K562 (cell line): ENCODE results near the gene MADCAM1. TPM values are rescaled to one million over a fixed set of nuclear protein-coding genes. Genes with fewer than 3 reads are reported as not detected.

ENCODE experiments used
- ATAC-seq: fragments of 200-7000 bp; cut with Tn5 transposase; 3 replicates; pipeline ENCODE4 v1.9.1; 2020; ENCODE audit warnings: moderate library complexity
- BruUV-seq: library from RNA; stranded (reverse); fragments of 400-500 nt; replicated peaks from 2 replicates; lab custom pipeline; 2021; lab: Mats Ljungman, UMichigan
- CTCF ChIA-PET: fragments of 300-600 bp; formaldehyde crosslinking; extraction: SDS; loops from one replicate; lab custom pipeline; 2021; ENCODE audit warnings: low intra/inter-chr PET ratio; lab: Yijun Ruan, JAX
- POLR2A ChIA-PET: fragments of 300-600, 350-650 bp; sonication (Branson Sonifier 250); formaldehyde crosslinking; extraction: SDS; loops from one replicate; lab custom pipeline; 2021; ENCODE audit warnings: antibody characterized with exemption, inconsistent platforms; lab: Yijun Ruan, JAX
- DNase-seq, 4 experiments: peaks; one replicate each; pipeline versions ENCODE4 v3.0.0 to v3.0.0-alpha.2; 2011 to 2018; ENCODE audit warnings: low spot score in 3 of 4, mixed read lengths in 3 of 4; ENCODE audit errors: extremely low read depth in 1 of 4
- FAIRE-seq: peaks from 2 replicates; lab custom pipeline; 2011; peaks lifted over from hg19 to GRCh38; lab: Jason Lieb, UNC
- H2AFZ ChIP-seq: 2 replicates; pipeline ENCODE4 v1.6.0; 2011; ENCODE audit warnings: low read depth, low read length, control low read depth, inconsistent platforms
- H3K27ac ChIP-seq: fragments of 200-600 bp; 3 replicates; pipeline ENCODE4 v1.8.0; 2011; ENCODE audit warnings: low read depth, mild to moderate bottlenecking, control low read depth, inconsistent platforms, low read length, moderate library complexity, mixed read lengths; ENCODE audit errors: extremely low read depth
- H3K27me3 ChIP-seq, 2 experiments: fragments of 300-600 bp in 1 of 2; 2 replicates in 1 of 2; 3 replicates in 1 of 2; pipeline versions ENCODE4 v1.6.0 to v1.8.0; 2011; ENCODE audit warnings: inconsistent platforms in 2 of 2, low read length in 2 of 2, mild to moderate bottlenecking in 1 of 2, mixed read lengths in 1 of 2, moderate library complexity in 1 of 2; ENCODE audit not compliant: control insufficient read depth in 2 of 2, insufficient read depth in 2 of 2
- H3K36me3 ChIP-seq: fragments of 300-600 bp; 3 replicates; pipeline ENCODE4 v1.8.0; 2011; ENCODE audit warnings: mild to moderate bottlenecking, low read length, inconsistent platforms; ENCODE audit not compliant: control insufficient read depth, insufficient read depth
- H3K4me1 ChIP-seq, 2 experiments: fragments of 200-600 bp in 1 of 2; replicated peaks in 1 of 2; 2 replicates in 1 of 2; 3 replicates in 1 of 2; pipeline versions ENCODE4 v1.5.1 to v1.8.0; 2011; ENCODE audit warnings: inconsistent platforms in 2 of 2, low read length in 2 of 2, mild to moderate bottlenecking in 1 of 2, mixed read lengths in 1 of 2, moderate library complexity in 1 of 2; ENCODE audit not compliant: control insufficient read depth in 2 of 2, insufficient read depth in 2 of 2
- H3K4me2 ChIP-seq: 2 replicates; pipeline ENCODE4 v1.6.1; 2011; ENCODE audit warnings: low read length, control low read depth, inconsistent platforms, mixed read lengths; ENCODE audit not compliant: insufficient read depth
- H3K4me3 ChIP-seq: fragments of 200-600 bp; sonication (generic), shearing (Covaris generic); 2 replicates; pipeline ENCODE4 v1.5.1; 2016; ENCODE audit warnings: control low read depth, inconsistent platforms
- H3K79me2 ChIP-seq: fragments of 200-600 bp; 3 replicates; pipeline ENCODE4 v1.8.0; 2011; ENCODE audit warnings: low read length, inconsistent platforms; ENCODE audit not compliant: control insufficient read depth, insufficient read depth
- H3K9ac ChIP-seq, 2 experiments: 2 replicates each; pipeline versions ENCODE4 v1.6.0 to v1.6.1; 2011; ENCODE audit warnings: low read depth in 2 of 2, low read length in 2 of 2, control low read depth in 1 of 2, inconsistent platforms in 1 of 2, mild to moderate bottlenecking in 1 of 2, mixed read lengths in 1 of 2; ENCODE audit not compliant: insufficient read depth in 1 of 2
- H3K9me1 ChIP-seq: one replicate; pipeline ENCODE4 v1.6.0; 2011; ENCODE audit warnings: inconsistent platforms, mild to moderate bottlenecking, low read length, moderate library complexity; ENCODE audit not compliant: control insufficient read depth, insufficient read depth
- H3K9me3 ChIP-seq: replicated peaks from 2 replicates; pipeline ENCODE4 v1.5.1; 2011; ENCODE audit warnings: low read depth, low read length, inconsistent platforms; ENCODE audit not compliant: control insufficient read depth, insufficient read depth
- H4K20me1 ChIP-seq: replicated peaks from 2 replicates; pipeline ENCODE4 v1.6.1; 2011; ENCODE audit warnings: low read length, inconsistent platforms, mixed read lengths; ENCODE audit not compliant: control insufficient read depth, insufficient read depth
- CBX1 ChIP-seq: sonication (generic); IDR thresholded peaks from 2 replicates; pipeline ENCODE4 v1.6.1; 2016; ENCODE audit warnings: antibody characterized with exemption, low read depth, mild to moderate bottlenecking
- EHMT2 ChIP-seq: fragments of 450-650 bp; IDR thresholded peaks from 2 replicates; pipeline ENCODE4 v1.6.1; 2018; ENCODE audit warnings: antibody characterized with exemption
- HNRNPLL ChIP-seq: fragments of 200-400 bp; formaldehyde crosslinking; IDR thresholded peaks from 2 replicates; pipeline ENCODE4 v1.6.1; 2017; ENCODE audit warnings: low read length, low read depth, mild to moderate bottlenecking; ENCODE audit not compliant: poor library complexity, severe bottlenecking
- KDM5B ChIP-seq: fragments of 200-600 bp; sonication (generic); IDR thresholded peaks from 2 replicates; pipeline ENCODE4 v1.6.1; 2012; ENCODE audit warnings: low read depth, mild to moderate bottlenecking, moderate library complexity, low read length, control low read depth, inconsistent platforms; ENCODE audit not compliant: insufficient replicate concordance
- MCM7 ChIP-seq, 2 experiments: fragments of 450-650 bp; IDR thresholded peaks; 2 replicates each; pipeline ENCODE4 v1.6.1; 2016 to 2018
- SIRT6 ChIP-seq: IDR thresholded peaks from one replicate; pipeline ENCODE4 v1.6.1; 2012; ENCODE audit warnings: low read depth, mild to moderate bottlenecking, control low read depth, inconsistent platforms, low read length, moderate library complexity
- TARDBP ChIP-seq: fragments of 450-650 bp; IDR thresholded peaks from 2 replicates; pipeline ENCODE4 v1.6.1; 2016
- WHSC1 ChIP-seq: IDR thresholded peaks from one replicate; pipeline ENCODE4 v1.6.1; 2012; ENCODE audit warnings: low read length, control low read depth, inconsistent platforms
- WGBS: fragments of 100-300 bp; shearing (Covaris generic); methylation state at CpG from one replicate; pipeline ENCODE4 v1.1.6; 2016; ENCODE audit warnings: low coverage, mixed read lengths; ENCODE audit not compliant: insufficient coverage; ENCODE audit errors: missing lambda C conversion rate; 5-methylcytosine and 5-hydroxymethylcytosine counted together
- in situ Hi-C: fragments of 300-500 bp; cut with MboI; formaldehyde crosslinking; loops from 4 replicates; pipeline ENCODE4 v1.15.0; 2018; ENCODE audit warnings: inconsistent platforms, mixed read lengths
- intact Hi-C: fragments of 100-400 bp; cut with micrococcal nuclease; formaldehyde crosslinking; loops from 2 replicates; pipeline ENCODE4 v1.14.2; 2022
- polyA plus RNA-seq, 8 experiments: library from polyadenylated mRNA; depleted of rRNA in 4 of 8; stranded (reverse) in 5 of 8; unstranded in 3 of 8; fragments of >200 nt; fragmentation: Nextera tagmentation in 2 of 8; fragmentation: Illumina TruSeq in 1 of 8; extraction: Ambion mirVana in 2 of 8; extraction: Trizol in 1 of 8; gene quantifications; 2 replicates each; pipeline versions ENCODE4 v1.2.1 to v1.2.3, GENCODE V29; 2011 to 2014; ENCODE audit warnings: inconsistent platforms in 1 of 8, missing spikeins in 1 of 8
- total RNA-seq, 7 experiments: library from RNA; depleted of rRNA in 6 of 7; stranded (reverse); fragments of >200 nt in 6 of 7; fragmentation: Illumina TruSeq in 2 of 7; extraction: Trizol in 2 of 7; gene quantifications; 2 replicates each; pipeline versions ENCODE4 v1.2.1 to v1.2.3, GENCODE V29; 2011 to 2021; ENCODE audit warnings: low replicate concordance in 1 of 7
- TF ChIP-seq, protein P1 (sequence below), 2 experiments: IDR thresholded peaks in 1 of 2; conservative IDR thresholded peaks in 1 of 2; 2 replicates each; pipeline ENCODE4 v1.6.1; 2016; ENCODE audit warnings: low read depth in 2 of 2, mild to moderate bottlenecking in 1 of 2, missing compliant biosample characterization in 1 of 2, missing genetic modification characterization in 1 of 2, moderate library complexity in 1 of 2
- TF ChIP-seq, protein P2 (sequence below): sonication (generic); formaldehyde crosslinking; IDR thresholded peaks from 2 replicates; pipeline ENCODE4 v1.9.0; 2022; ENCODE audit warnings: mild to moderate bottlenecking, missing genetic modification reagents

MADCAM1 gene
- total and polyA plus RNA-seq, 9 of the 15 experiments (the other 6 are each of a cell fraction or from before 2014, with no cell fraction given), result 0.09 to 0.36 (median 0.09) TPM; not detected in 6

DNA sequence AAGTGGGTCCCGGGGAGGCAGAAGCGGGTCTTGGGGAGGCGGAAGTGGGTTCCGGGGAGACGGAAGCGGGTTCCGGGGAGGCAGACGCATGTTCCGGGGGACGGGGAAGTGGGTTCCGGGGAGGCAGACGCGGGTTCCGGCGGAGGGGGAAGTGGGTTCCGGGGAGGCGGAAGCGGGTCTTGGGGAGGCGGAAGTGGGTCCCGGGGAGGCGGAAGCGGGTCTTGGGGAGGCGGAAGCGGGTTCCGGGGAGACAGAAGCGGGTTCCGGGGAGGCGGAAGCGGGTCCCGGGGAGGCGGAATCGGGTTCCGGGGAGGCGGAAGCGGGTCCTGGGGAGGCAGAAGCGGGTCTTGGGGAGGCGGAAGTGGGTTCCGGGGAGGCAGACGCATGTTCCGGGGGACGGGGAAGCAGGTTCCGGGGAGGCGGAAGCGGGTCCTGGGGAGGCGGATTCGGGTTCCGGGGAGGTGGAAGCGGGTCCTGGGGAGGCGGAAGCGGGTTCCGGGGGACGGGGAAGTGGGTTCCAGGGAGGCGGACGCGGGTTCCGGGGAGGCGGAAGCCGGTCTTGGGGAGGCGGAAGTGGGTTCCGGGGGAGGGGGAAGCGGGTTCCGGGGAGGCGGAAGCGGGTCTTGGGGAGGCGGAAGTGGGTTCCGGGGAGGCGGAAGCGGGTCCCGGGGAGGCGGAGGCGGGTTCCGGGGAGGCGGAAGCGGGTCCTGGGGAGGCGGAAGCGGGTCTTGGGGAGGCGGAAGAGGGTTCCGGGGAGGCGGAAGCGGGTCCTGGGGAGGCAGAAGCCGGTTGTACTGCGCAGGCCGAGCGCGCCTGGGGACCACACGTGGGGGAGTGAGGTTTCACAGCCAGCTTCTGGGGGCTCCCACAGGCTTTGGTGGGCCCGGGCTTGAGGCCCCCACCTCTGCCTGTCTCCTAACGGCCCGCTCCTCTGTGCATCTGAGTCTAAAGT lies 37.9 kb upstream of the MADCAM1 start:
- DNase-seq, result no peak
- ChIA-PET POLR2A (no interaction called here), CTCF (no interaction called here)
- H3K79me2 ChIP-seq, result no peaks in the 10 kb centered on the region
- no peak overlapping the region for H3K27ac ChIP-seq
- H3K27me3 ChIP-seq, result peaks cover 6 to 45% of the 10 kb centered on the region in 2 experiments; a peak in 4 of 5 replicates
- H4K20me1 ChIP-seq, result no peaks in the 10 kb centered on the region
- BruUV-seq, result no TSS peak
- no peak for ATAC-seq
- H3K4me1 ChIP-seq, result peaks cover 5 to 44% of the 10 kb centered on the region in 2 experiments; a peak in 4 of 5 replicates
- H3K36me3 ChIP-seq, result no peaks in the 10 kb centered on the region
- TF ChIP-seq WHSC1 (no peak), KDM5B (no peak), MCM7 (IDR thresholded peaks at IDR 0.05) (no peak), EHMT2 (no peak), CBX1 (no peak), SIRT6 (no peak), HNRNPLL (no peak), TARDBP (no peak)
- TF ChIP-seq, protein P1, sequence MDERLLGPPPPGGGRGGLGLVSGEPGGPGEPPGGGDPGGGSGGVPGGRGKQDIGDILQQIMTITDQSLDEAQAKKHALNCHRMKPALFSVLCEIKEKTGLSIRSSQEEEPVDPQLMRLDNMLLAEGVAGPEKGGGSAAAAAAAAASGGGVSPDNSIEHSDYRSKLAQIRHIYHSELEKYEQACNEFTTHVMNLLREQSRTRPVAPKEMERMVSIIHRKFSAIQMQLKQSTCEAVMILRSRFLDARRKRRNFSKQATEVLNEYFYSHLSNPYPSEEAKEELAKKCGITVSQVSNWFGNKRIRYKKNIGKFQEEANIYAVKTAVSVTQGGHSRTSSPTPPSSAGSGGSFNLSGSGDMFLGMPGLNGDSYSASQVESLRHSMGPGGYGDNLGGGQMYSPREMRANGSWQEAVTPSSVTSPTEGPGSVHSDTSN (CRISPR knock-in tag; IDR thresholded peaks at IDR 0.05; ENCODE audit: low read depth), result no peak
- TF ChIP-seq, protein P1 (tag; conservative IDR thresholded peaks at IDR 0.05; ENCODE audit: low read depth), result no peak
- TF ChIP-seq, protein P2, sequence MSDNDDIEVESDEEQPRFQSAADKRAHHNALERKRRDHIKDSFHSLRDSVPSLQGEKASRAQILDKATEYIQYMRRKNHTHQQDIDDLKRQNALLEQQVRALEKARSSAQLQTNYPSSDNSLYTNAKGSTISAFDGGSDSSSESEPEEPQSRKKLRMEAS (CRISPR knock-in tag), result no peak
- no peaks in the 10 kb centered on the region for H3K9me1 ChIP-seq
- in situ Hi-C loops, result no loop called here
- H3K4me3 ChIP-seq, result no peak overlapping the region
- H2AFZ ChIP-seq, result no peak overlapping the region
- no peak overlapping the region for H3K9ac ChIP-seq
- H3K4me2 ChIP-seq, result no peak overlapping the region
- FAIRE-seq, result no peak
- H3K9me3 ChIP-seq, result no peaks in the 10 kb centered on the region; the same call in 1 of the 2 replicates
- intact Hi-C loops, result no loop called here
- 97% methylated on average over 14 of the region's 89 CpGs for WGBS
